GM23338 (cell line): Measurements from ENCODE around the gene TENM3.

Experiments used
- CREB1 ChIP-seq: fragments of 250-450 bp; sonication (Bioruptor Pico); IDR thresholded peaks from 2 replicates; pipeline ENCODE4 v1.5.0; 2020; ENCODE audit warnings: low read depth, mild to moderate bottlenecking, moderate library complexity
- EZH2 ChIP-seq: fragments of 200-600 bp; sonication (generic); IDR thresholded peaks from one replicate; pipeline ENCODE4 v1.8.0; 2017; ENCODE audit warnings: antibody characterized with exemption, mild to moderate bottlenecking, low read depth; ENCODE audit not compliant: unreplicated experiment
- EZH2phosphoT487 ChIP-seq: fragments of 200-600 bp; sonication (generic); IDR thresholded peaks from one replicate; pipeline ENCODE4 v1.8.1; 2018; ENCODE audit warnings: antibody characterized with exemption; ENCODE audit not compliant: unreplicated experiment
- JUNB ChIP-seq: IDR thresholded peaks from one replicate; pipeline ENCODE4 v1.6.1; 2016; ENCODE audit warnings: antibody characterized with exemption; ENCODE audit not compliant: unreplicated experiment
- NANOG ChIP-seq: IDR thresholded peaks from 2 replicates; pipeline ENCODE4 v1.6.1; 2016; ENCODE audit warnings: antibody characterized with exemption, borderline replicate concordance
- POLR2AphosphoS5 ChIP-seq: IDR thresholded peaks from 2 replicates; pipeline ENCODE4 v1.6.1; 2016; ENCODE audit warnings: antibody characterized with exemption, low read depth
- STAT1 ChIP-seq: IDR thresholded peaks from one replicate; pipeline ENCODE4 v1.6.1; 2016; ENCODE audit warnings: antibody characterized with exemption; ENCODE audit not compliant: unreplicated experiment
- ZNF331 ChIP-seq: fragments of 250-450 bp; sonication (Bioruptor Pico); IDR thresholded peaks from 2 replicates; pipeline ENCODE4 v1.5.0; 2020; ENCODE audit warnings: low read depth, mild to moderate bottlenecking, moderate library complexity
- TF ChIP-seq, protein P1 (sequence below), 2 experiments: fragments of 200-600 bp in 1 of 2; sonication (generic) in 1 of 2; conservative IDR thresholded peaks; 2 replicates each; pipeline versions ENCODE4 v1.5.1 to v1.6.1; 2016 to 2017; ENCODE audit warnings: antibody characterized with exemption in 2 of 2, low read depth in 2 of 2, mild to moderate bottlenecking in 2 of 2, moderate library complexity in 1 of 2
- TF ChIP-seq, protein P2 (sequence below): IDR thresholded peaks from one replicate; pipeline ENCODE4 v1.6.1; 2018; ENCODE audit warnings: antibody characterized with exemption; ENCODE audit not compliant: unreplicated experiment
- TF ChIP-seq, protein P3 (sequence below): IDR thresholded peaks from 2 replicates; pipeline ENCODE4 v1.6.1; 2016; ENCODE audit warnings: antibody characterized with exemption
- TF ChIP-seq, protein P4 (sequence below): fragments of 250-450 bp; sonication (Bioruptor Pico); IDR thresholded peaks from 2 replicates; pipeline ENCODE4 v1.5.0; 2020; ENCODE audit warnings: mild to moderate bottlenecking, moderate library complexity

DNA sequence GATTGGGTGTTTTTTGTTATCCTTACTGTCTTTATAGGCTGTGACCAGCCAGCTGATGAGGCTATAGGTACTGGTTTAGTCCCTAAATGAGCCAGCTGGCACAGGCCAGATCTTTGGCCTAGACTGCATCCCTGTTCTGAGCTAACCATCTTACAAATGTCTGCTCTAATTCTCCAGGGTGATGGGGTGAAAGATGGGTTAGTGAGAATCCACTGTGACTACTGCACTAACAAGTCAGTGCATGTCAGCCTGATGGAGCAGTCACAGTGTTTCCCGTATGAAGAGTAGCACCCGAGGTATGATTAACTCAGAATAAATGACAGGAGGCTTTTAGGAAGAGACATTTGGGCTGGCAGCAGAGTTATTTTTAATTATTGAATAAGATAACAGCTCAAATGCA, 493.0 kb downstream of the TENM3 start:
- TF ChIP-seq POLR2AphosphoS5 (no peak), EZH2phosphoT487 (no peak), EZH2 (no peak), CREB1 (no peak), JUNB (no peak), STAT1 (no peak), ZNF331 (no peak), NANOG (no peak)
- TF ChIP-seq, protein P1, sequence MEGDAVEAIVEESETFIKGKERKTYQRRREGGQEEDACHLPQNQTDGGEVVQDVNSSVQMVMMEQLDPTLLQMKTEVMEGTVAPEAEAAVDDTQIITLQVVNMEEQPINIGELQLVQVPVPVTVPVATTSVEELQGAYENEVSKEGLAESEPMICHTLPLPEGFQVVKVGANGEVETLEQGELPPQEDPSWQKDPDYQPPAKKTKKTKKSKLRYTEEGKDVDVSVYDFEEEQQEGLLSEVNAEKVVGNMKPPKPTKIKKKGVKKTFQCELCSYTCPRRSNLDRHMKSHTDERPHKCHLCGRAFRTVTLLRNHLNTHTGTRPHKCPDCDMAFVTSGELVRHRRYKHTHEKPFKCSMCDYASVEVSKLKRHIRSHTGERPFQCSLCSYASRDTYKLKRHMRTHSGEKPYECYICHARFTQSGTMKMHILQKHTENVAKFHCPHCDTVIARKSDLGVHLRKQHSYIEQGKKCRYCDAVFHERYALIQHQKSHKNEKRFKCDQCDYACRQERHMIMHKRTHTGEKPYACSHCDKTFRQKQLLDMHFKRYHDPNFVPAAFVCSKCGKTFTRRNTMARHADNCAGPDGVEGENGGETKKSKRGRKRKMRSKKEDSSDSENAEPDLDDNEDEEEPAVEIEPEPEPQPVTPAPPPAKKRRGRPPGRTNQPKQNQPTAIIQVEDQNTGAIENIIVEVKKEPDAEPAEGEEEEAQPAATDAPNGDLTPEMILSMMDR (conservative IDR thresholded peaks at IDR 0.05; ENCODE audit: low read depth in 2 of 2) = no peak
- TF ChIP-seq, protein P2, sequence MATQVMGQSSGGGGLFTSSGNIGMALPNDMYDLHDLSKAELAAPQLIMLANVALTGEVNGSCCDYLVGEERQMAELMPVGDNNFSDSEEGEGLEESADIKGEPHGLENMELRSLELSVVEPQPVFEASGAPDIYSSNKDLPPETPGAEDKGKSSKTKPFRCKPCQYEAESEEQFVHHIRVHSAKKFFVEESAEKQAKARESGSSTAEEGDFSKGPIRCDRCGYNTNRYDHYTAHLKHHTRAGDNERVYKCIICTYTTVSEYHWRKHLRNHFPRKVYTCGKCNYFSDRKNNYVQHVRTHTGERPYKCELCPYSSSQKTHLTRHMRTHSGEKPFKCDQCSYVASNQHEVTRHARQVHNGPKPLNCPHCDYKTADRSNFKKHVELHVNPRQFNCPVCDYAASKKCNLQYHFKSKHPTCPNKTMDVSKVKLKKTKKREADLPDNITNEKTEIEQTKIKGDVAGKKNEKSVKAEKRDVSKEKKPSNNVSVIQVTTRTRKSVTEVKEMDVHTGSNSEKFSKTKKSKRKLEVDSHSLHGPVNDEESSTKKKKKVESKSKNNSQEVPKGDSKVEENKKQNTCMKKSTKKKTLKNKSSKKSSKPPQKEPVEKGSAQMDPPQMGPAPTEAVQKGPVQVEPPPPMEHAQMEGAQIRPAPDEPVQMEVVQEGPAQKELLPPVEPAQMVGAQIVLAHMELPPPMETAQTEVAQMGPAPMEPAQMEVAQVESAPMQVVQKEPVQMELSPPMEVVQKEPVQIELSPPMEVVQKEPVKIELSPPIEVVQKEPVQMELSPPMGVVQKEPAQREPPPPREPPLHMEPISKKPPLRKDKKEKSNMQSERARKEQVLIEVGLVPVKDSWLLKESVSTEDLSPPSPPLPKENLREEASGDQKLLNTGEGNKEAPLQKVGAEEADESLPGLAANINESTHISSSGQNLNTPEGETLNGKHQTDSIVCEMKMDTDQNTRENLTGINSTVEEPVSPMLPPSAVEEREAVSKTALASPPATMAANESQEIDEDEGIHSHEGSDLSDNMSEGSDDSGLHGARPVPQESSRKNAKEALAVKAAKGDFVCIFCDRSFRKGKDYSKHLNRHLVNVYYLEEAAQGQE = no peak
- TF ChIP-seq, protein P3, sequence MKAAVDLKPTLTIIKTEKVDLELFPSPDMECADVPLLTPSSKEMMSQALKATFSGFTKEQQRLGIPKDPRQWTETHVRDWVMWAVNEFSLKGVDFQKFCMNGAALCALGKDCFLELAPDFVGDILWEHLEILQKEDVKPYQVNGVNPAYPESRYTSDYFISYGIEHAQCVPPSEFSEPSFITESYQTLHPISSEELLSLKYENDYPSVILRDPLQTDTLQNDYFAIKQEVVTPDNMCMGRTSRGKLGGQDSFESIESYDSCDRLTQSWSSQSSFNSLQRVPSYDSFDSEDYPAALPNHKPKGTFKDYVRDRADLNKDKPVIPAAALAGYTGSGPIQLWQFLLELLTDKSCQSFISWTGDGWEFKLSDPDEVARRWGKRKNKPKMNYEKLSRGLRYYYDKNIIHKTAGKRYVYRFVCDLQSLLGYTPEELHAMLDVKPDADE = no peak
- TF ChIP-seq, protein P4, sequence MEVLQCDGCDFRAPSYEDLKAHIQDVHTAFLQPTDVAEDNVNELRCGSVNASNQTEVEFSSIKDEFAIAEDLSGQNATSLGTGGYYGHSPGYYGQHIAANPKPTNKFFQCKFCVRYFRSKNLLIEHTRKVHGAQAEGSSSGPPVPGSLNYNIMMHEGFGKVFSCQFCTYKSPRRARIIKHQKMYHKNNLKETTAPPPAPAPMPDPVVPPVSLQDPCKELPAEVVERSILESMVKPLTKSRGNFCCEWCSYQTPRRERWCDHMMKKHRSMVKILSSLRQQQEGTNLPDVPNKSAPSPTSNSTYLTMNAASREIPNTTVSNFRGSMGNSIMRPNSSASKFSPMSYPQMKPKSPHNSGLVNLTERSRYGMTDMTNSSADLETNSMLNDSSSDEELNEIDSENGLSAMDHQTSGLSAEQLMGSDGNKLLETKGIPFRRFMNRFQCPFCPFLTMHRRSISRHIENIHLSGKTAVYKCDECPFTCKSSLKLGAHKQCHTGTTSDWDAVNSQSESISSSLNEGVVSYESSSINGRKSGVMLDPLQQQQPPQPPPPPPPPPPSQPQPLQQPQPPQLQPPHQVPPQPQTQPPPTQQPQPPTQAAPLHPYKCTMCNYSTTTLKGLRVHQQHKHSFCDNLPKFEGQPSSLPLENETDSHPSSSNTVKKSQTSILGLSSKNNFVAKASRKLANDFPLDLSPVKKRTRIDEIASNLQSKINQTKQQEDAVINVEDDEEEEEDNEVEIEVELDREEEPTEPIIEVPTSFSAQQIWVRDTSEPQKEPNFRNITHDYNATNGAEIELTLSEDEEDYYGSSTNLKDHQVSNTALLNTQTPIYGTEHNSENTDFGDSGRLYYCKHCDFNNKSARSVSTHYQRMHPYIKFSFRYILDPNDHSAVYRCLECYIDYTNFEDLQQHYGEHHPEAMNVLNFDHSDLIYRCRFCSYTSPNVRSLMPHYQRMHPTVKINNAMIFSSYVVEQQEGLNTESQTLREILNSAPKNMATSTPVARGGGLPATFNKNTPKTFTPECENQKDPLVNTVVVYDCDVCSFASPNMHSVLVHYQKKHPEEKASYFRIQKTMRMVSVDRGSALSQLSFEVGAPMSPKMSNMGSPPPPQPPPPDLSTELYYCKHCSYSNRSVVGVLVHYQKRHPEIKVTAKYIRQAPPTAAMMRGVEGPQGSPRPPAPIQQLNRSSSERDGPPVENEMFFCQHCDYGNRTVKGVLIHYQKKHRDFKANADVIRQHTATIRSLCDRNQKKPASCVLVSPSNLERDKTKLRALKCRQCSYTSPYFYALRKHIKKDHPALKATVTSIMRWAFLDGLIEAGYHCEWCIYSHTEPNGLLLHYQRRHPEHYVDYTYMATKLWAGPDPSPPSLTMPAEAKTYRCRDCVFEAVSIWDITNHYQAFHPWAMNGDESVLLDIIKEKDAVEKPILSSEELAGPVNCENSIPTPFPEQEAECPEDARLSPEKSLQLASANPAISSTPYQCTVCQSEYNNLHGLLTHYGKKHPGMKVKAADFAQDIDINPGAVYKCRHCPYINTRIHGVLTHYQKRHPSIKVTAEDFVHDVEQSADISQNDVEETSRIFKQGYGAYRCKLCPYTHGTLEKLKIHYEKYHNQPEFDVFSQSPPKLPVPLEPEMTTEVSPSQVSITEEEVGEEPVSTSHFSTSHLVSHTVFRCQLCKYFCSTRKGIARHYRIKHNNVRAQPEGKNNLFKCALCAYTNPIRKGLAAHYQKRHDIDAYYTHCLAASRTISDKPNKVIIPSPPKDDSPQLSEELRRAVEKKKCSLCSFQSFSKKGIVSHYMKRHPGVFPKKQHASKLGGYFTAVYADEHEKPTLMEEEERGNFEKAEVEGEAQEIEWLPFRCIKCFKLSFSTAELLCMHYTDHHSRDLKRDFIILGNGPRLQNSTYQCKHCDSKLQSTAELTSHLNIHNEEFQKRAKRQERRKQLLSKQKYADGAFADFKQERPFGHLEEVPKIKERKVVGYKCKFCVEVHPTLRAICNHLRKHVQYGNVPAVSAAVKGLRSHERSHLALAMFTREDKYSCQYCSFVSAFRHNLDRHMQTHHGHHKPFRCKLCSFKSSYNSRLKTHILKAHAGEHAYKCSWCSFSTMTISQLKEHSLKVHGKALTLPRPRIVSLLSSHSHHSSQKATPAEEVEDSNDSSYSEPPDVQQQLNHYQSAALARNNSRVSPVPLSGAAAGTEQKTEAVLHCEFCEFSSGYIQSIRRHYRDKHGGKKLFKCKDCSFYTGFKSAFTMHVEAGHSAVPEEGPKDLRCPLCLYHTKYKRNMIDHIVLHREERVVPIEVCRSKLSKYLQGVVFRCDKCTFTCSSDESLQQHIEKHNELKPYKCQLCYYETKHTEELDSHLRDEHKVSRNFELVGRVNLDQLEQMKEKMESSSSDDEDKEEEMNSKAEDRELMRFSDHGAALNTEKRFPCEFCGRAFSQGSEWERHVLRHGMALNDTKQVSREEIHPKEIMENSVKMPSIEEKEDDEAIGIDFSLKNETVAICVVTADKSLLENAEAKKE (CRISPR knock-in tag) = no peak
